Measurements from ENCODE around the gene PRR20E. TPM values are rescaled to one million over a fixed set of nuclear protein-coding genes. Genes with fewer than 3 reads are reported as not detected.
"Not testable (repeated sequence)": the region's sequence is repeated elsewhere in the genome, so short reads cannot be mapped to it uniquely, and the experiment has no call there.

The PRR20E gene
- not detected for polyA plus RNA-seq (2012; ENCODE audit: insufficient read depth, insufficient read length)

- not testable (repeated sequence) for H3K4me3 ChIP-seq (ENCODE audit: low read length); DNase-seq (ENCODE audit: low read depth, low spot score)
These were observed at the start of gene PRR20E for GRCh38 chr13:57166897-57167296. Gene PRR20E, plus strand, starts transcription at chr13:57167197. Its CDS starts 387 bp downstream, at chr13:57167584.

GRCh38 chr13:57123681-57124080 lies 43.3 kb upstream of the PRR20E start:
- no peak overlapping the region for H3K4me3 ChIP-seq (ENCODE audit: low read length)
- DNase-seq (ENCODE audit: low read depth, low spot score), result no peak

DNA sequence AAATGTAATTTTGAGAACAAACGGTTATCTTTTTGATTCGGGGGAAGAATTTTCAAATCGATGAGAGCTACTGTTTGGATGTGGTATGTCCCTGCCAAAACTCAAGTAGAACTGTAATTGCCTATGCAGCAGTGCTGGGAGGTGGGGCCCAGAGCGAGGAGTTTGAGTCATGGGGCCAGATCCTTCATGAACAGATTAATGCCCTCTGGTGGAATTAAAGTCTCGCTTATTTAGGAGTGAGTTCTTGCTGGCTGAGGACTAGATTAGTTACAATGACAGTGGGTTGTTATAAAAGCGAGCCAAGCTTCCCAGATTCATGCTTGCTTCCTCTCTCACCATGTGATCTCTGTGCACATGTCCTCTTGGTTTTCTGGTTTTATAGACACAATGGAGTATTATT lies 38.1 kb upstream of the PRR20E start:
- peak; percentile 1 for DNase-seq (ENCODE audit: low read depth, low spot score)
- H3K4me3 ChIP-seq (ENCODE audit: low read length), result no peak overlapping the region

DNA sequence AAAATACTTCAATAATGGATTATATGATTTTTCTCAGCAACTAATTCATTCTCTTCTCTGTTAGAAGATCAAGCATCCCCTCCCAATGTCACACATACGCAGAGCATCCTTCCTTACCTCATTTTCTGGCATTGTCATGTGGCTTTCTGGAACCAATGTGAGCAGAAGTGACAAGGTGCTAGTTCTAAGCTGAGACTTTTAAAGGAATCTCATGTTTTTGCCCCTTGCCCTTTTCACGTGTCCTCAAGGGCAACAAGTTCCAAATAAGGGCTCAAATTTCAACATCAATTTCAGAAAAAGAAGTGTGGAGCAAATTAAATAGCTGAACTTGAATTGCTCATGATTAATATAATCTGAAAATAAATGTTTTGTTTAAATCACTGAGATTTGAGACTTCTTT lies 30.9 kb upstream of the PRR20E start:
- no peak for DNase-seq (ENCODE audit: low read depth, low spot score)
- no peak overlapping the region for H3K4me3 ChIP-seq (ENCODE audit: low read length)

- DNase-seq (ENCODE audit: low read depth, low spot score), result no peak
- no peak overlapping the region for H3K4me3 ChIP-seq (ENCODE audit: low read length)
These were observed 29.4 kb upstream of the PRR20E start for GRCh38 chr13:57137585-57137984.

GRCh38 chr13:57138988-57139387 lies 28.0 kb upstream of the PRR20E start:
- H3K4me3 ChIP-seq (ENCODE audit: low read length), result no peak overlapping the region
- DNase-seq (ENCODE audit: low read depth, low spot score), result no peak

GRCh38 chr13:57139781-57140180 lies 27.2 kb upstream of the PRR20E start:
- DNase-seq (ENCODE audit: low read depth, low spot score), result not testable (repeated sequence)

GRCh38 chr13:57140235-57140968 lies 26.6 kb upstream of the PRR20E start, which contains the start of gene PRR20A:
Gene PRR20A, plus strand, starts transcription at chr13:57140918. Its CDS starts 387 bp downstream, at chr13:57141305.
- not testable (repeated sequence) for H3K4me3 ChIP-seq (ENCODE audit: low read length); DNase-seq (ENCODE audit: low read depth, low spot score)

More at GRCh38 chr13:57139781-57140180, 27.2 kb upstream of the PRR20E start:
- H3K4me3 ChIP-seq (ENCODE audit: low read length), result not testable (repeated sequence)

DNA sequence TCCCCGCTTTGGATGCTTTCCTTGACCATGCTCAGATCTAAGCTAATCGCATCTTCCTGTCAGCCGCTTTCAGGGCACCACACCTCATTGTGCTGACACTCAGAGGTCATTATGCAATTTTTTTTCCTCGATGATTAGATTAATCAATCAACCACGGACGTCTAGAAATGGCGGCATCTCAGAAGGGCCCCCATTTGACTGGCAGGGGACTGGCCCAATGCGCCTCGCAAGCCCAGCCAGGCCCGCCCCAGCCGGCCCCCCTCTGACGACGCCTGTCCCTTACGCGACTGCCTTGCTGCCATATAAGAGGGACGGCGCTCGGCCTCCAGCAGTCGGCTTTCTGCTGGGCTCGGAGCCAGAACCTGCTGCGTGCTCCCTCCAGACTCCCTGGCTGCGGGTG lies 19.8 kb upstream of the PRR20E start, which contains the start of gene PRR20B:
TSS of gene PRR20B (plus strand) at position 301 of the 400 bp plus-strand sequence. CDS start 387 bp downstream, outside the sequence.
- not testable (repeated sequence) for DNase-seq (ENCODE audit: low read depth, low spot score); H3K4me3 ChIP-seq (ENCODE audit: low read length)

DNA sequence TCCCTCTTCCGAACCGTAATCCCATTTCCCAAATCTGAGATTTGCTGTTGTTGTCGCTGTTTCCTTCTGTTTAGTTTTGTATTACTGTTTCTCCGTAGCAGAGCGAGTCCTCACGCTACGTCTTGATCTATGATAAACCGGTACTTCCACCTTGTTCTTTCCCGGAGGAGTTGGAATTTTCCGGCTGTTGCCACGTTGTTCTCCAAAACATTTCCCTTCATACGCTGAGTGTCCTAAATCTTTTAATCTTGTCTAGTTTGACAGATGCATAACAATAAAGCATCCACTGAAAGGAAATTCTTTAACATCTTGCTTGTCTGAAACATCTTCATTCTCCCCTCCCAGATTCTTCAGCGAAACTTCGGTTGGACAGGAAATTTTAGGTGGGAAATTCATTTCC lies 18.9 kb upstream of the PRR20E start:
- not testable (repeated sequence) for DNase-seq (ENCODE audit: low read depth, low spot score)

GRCh38 chr13:57153761-57154160 lies 13.2 kb upstream of the PRR20E start, which contains the start of gene PRR20C:
Gene PRR20C, plus strand, starts transcription at chr13:57154061. Its CDS starts 387 bp downstream, at chr13:57154448.
- H3K4me3 ChIP-seq (ENCODE audit: low read length); DNase-seq (ENCODE audit: low read depth, low spot score): not testable (repeated sequence)

More for the DNA sequence above, 18.9 kb upstream of the PRR20E start:
- not testable (repeated sequence) for H3K4me3 ChIP-seq (ENCODE audit: low read length)

- not testable (repeated sequence) for DNase-seq (ENCODE audit: low read depth, low spot score); H3K4me3 ChIP-seq (ENCODE audit: low read length)
These were observed 6.7 kb upstream of the PRR20E start, which contains the start of gene PRR20D for GRCh38 chr13:57160332-57160731. Gene PRR20D, plus strand, starts transcription at chr13:57160632. Its CDS starts 387 bp downstream, at chr13:57161019.

GRCh38 chr13:57191667-57192066 lies 24.7 kb downstream of the PRR20E start:
- no peak for DNase-seq (ENCODE audit: low read depth, low spot score)
- no peak overlapping the region for H3K4me3 ChIP-seq (ENCODE audit: low read length)

GRCh38 chr13:57212989-57213388 lies 46.0 kb downstream of the PRR20E start:
- no peak overlapping the region for H3K4me3 ChIP-seq (ENCODE audit: low read length)
- DNase-seq (ENCODE audit: low read depth, low spot score), result no peak

All from Jurkat, Clone E6-1 (cell line).